HL-60 (cell line): ENCODE results near the gene NUDT8.

Experiments
- POLR2AphosphoS5 ChIP-seq: IDR thresholded peaks from 2 replicates; pipeline ENCODE4 v1.6.1; 2012; ENCODE audit warnings: low read depth
- TF ChIP-seq, protein P1 (sequence below): IDR thresholded peaks from one replicate; pipeline ENCODE4 v1.5.1; 2011; ENCODE audit warnings: low read length, control low read depth, inconsistent platforms; ENCODE audit not compliant: insufficient read depth

DNA sequence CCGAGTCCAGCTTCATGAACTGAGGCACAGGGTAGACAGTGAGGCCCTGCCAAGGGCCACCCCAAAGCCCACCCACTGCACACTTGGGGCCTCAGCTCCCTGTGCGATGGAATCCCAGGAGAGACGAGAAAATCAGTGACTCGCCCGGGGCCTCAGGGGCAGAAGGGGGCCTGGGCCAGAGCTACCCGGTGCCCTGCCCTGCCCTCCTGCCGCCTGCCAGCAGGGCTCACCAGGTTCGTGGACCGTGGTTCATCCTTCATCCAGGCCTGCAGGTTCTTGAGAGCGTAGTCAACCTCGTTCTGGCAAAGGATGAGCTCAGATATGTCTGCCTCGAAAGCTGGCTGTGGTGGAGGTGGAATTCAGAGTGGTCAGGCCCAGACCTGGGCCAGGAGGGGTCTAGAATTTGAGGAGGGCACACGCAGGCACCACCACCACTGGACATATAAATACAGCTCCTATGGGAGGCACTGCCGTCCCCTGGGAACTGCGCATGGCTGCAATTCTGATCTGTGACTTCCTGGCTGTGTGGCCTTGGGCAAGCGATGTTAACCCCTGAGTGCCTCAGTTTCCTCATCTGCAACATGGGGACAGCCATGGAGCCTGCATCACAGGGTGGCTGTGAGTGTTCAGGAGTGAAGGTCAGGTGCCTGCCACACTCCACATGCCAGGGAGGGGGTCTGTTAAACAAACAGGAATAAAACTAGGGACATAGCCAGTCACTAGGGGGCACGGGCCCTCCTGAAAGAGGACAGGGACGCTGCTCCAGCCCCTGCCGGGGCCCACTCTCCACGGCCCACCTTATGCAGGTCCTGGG, 37.1 kb upstream of the NUDT8 start:
- TF ChIP-seq, protein P1, sequence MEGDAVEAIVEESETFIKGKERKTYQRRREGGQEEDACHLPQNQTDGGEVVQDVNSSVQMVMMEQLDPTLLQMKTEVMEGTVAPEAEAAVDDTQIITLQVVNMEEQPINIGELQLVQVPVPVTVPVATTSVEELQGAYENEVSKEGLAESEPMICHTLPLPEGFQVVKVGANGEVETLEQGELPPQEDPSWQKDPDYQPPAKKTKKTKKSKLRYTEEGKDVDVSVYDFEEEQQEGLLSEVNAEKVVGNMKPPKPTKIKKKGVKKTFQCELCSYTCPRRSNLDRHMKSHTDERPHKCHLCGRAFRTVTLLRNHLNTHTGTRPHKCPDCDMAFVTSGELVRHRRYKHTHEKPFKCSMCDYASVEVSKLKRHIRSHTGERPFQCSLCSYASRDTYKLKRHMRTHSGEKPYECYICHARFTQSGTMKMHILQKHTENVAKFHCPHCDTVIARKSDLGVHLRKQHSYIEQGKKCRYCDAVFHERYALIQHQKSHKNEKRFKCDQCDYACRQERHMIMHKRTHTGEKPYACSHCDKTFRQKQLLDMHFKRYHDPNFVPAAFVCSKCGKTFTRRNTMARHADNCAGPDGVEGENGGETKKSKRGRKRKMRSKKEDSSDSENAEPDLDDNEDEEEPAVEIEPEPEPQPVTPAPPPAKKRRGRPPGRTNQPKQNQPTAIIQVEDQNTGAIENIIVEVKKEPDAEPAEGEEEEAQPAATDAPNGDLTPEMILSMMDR: no peak
- no peak for TF ChIP-seq POLR2AphosphoS5
